Endothelial cell of umbilical vein (primary cell): ENCODE data around the gene PDE8B. TPM values are rescaled to one million over a fixed set of nuclear protein-coding genes. Genes with fewer than 3 reads are reported as not detected.

Experiments
- BruUV-seq: library from RNA; stranded (reverse); fragments of 400-500 nt; replicated peaks from 2 replicates; lab custom pipeline; 2021; lab: Mats Ljungman, UMichigan
- CTCF ChIA-PET: fragments of 300-600, 350-600 bp; sonication (Branson Sonifier 250); formaldehyde crosslinking; loops from one replicate; lab custom pipeline; 2021; ENCODE audit warnings: antibody characterized with exemption, inconsistent platforms; lab: Charles Lee
- POLR2A ChIA-PET: fragments of 300-600, 350-600 bp; sonication (Branson Sonifier 250); formaldehyde crosslinking; loops from one replicate; lab custom pipeline; 2021; ENCODE audit warnings: antibody characterized with exemption, inconsistent platforms; lab: Charles Lee
- DNase-seq: peaks from one replicate; pipeline ENCODE4 v3.0.0-alpha.2; 2011; ENCODE audit warnings: low read depth, low spot score
- FAIRE-seq: peaks from 2 replicates; lab custom pipeline; 2011; peaks lifted over from hg19 to GRCh38; lab: Jason Lieb, UNC
- H2AFZ ChIP-seq: 2 replicates; pipeline ENCODE4 v1.6.0; 2012; ENCODE audit warnings: low read depth, low read length, control low read depth, inconsistent platforms
- H3K27ac ChIP-seq: 2 replicates; pipeline ENCODE4 v1.5.1; 2011; ENCODE audit warnings: low read depth, mild to moderate bottlenecking, control low read depth, low read length, moderate library complexity; ENCODE audit not compliant: insufficient read depth
- H3K27me3 ChIP-seq, 2 experiments: 2 replicates each; pipeline versions ENCODE4 v1.6.0 to v1.6.1; 2011; ENCODE audit warnings: low read length in 2 of 2, mixed read lengths in 1 of 2; ENCODE audit not compliant: control insufficient read depth in 2 of 2, insufficient read depth in 2 of 2
- H3K36me3 ChIP-seq, 2 experiments: 2 replicates in 1 of 2; 3 replicates in 1 of 2; pipeline ENCODE4 v1.5.1; 2011; ENCODE audit warnings: low read length in 2 of 2, mild to moderate bottlenecking in 1 of 2, moderate library complexity in 1 of 2; ENCODE audit not compliant: control insufficient read depth in 2 of 2, insufficient read depth in 2 of 2; ENCODE audit errors: extremely low read depth in 1 of 2
- H3K4me1 ChIP-seq: 3 replicates; pipeline ENCODE4 v1.5.1; 2011; ENCODE audit warnings: mild to moderate bottlenecking, low read length; ENCODE audit not compliant: control insufficient read depth, insufficient read depth; ENCODE audit errors: extremely low read depth
- H3K4me2 ChIP-seq: 2 replicates; pipeline ENCODE4 v1.6.1; 2011; ENCODE audit warnings: low read length, control low read depth, mixed read lengths; ENCODE audit not compliant: insufficient read depth
- H3K4me3 ChIP-seq, 3 experiments: fragments of 200-600 bp in 1 of 3; sonication (generic), shearing (Covaris generic) in 1 of 3; replicated peaks in 1 of 3; 2 replicates each; pipeline ENCODE4 v1.5.1; 2011 to 2016; ENCODE audit warnings: control low read depth in 3 of 3, low read length in 3 of 3, mild to moderate bottlenecking in 2 of 3, inconsistent platforms in 1 of 3, low read depth in 1 of 3, moderate library complexity in 1 of 3; ENCODE audit not compliant: insufficient read depth in 1 of 3
- H3K79me2 ChIP-seq: 2 replicates; pipeline ENCODE4 v1.6.0; 2012; ENCODE audit warnings: low read length, inconsistent platforms; ENCODE audit not compliant: control insufficient read depth, insufficient read depth
- H3K9ac ChIP-seq: replicated peaks from 2 replicates; pipeline ENCODE3; 2011; ENCODE audit warnings: low read length, control low read depth; ENCODE audit not compliant: insufficient read depth; ENCODE audit errors: extremely low read depth
- H3K9me1 ChIP-seq: replicated peaks from 3 replicates; pipeline ENCODE4 v1.6.0; 2011; ENCODE audit warnings: mild to moderate bottlenecking, low read length; ENCODE audit not compliant: control insufficient read depth, insufficient read depth; ENCODE audit errors: extremely low read depth
- H3K9me3 ChIP-seq: replicated peaks from 2 replicates; pipeline ENCODE4 v1.5.1; 2012; ENCODE audit warnings: low read length, inconsistent platforms; ENCODE audit not compliant: control insufficient read depth, insufficient read depth
- H4K20me1 ChIP-seq: replicated peaks from 2 replicates; pipeline ENCODE3; 2011; ENCODE audit warnings: mild to moderate bottlenecking, low read length; ENCODE audit not compliant: control insufficient read depth, insufficient read depth; ENCODE audit errors: extremely low read depth
- EZH2 ChIP-seq: IDR thresholded peaks from 2 replicates; pipeline ENCODE4 v1.6.1; 2012; ENCODE audit warnings: borderline replicate concordance, low read depth, mild to moderate bottlenecking, moderate library complexity, low read length, inconsistent platforms; ENCODE audit not compliant: severe bottlenecking
- FOS ChIP-seq: IDR thresholded peaks from 2 replicates; pipeline ENCODE4 v1.6.1; 2011; ENCODE audit warnings: mild to moderate bottlenecking, low read length, moderate library complexity, borderline replicate concordance; ENCODE audit not compliant: insufficient read depth
- GATA2 ChIP-seq: IDR thresholded peaks from 2 replicates; pipeline ENCODE4 v1.7.0; 2011; ENCODE audit warnings: low read depth, mild to moderate bottlenecking, moderate library complexity, mixed read lengths, low read length; ENCODE audit not compliant: insufficient read length, insufficient read depth
- JUN ChIP-seq: IDR thresholded peaks from 2 replicates; pipeline ENCODE4 v1.6.1; 2011; ENCODE audit warnings: borderline replicate concordance, low read depth; ENCODE audit not compliant: insufficient read length, insufficient read depth
- MYC ChIP-seq: IDR thresholded peaks from one replicate; pipeline ENCODE4 v1.6.1; 2011; ENCODE audit warnings: mild to moderate bottlenecking, low read depth, low read length
- POLR2A ChIP-seq: IDR thresholded peaks from 2 replicates; pipeline ENCODE4 v1.6.1; 2012; ENCODE audit warnings: low read depth, mild to moderate bottlenecking, control low read depth, low read length
- POLR2AphosphoS5 ChIP-seq: IDR thresholded peaks from 2 replicates; pipeline ENCODE4 v1.6.1; 2012; ENCODE audit warnings: low read depth, mild to moderate bottlenecking, control low read depth, low read length, moderate library complexity; ENCODE audit not compliant: insufficient read depth
- dilution Hi-C: fragments of 300-500 bp; cut with MboI; formaldehyde crosslinking; loops from one replicate; pipeline ENCODE4 v1.15.0; 2019; ENCODE audit warnings: low sequenced_read_pairs; ENCODE audit not compliant: extremely low pct_ligation_motif_present
- intact Hi-C: fragments of 100-400 bp; cut with micrococcal nuclease; formaldehyde crosslinking; loops from one replicate; pipeline ENCODE4 v1.10.0; 2022
- polyA plus RNA-seq, 4 experiments: library from polyadenylated mRNA; depleted of rRNA in 3 of 4; stranded (reverse) in 3 of 4; unstranded in 1 of 4; fragments of >200 nt; gene quantifications; 2 replicates each; pipeline versions ENCODE4 v1.2.1 to v1.2.3, GENCODE V29; 2011 to 2012; ENCODE audit warnings: missing spikeins in 1 of 4
- total RNA-seq: library from RNA; stranded (reverse); gene quantifications from 2 replicates; pipeline ENCODE4 v1.2.3, GENCODE V29; 2021
- TF ChIP-seq, protein P1 (sequence below): IDR thresholded peaks from 2 replicates; pipeline ENCODE4 v1.6.1; 2011; ENCODE audit not compliant: insufficient read depth, insufficient read length
- TF ChIP-seq, protein P2 (sequence below), 2 donors: IDR thresholded peaks; 1 replicate in 1 of 2; 2 replicates in 1 of 2; pipeline ENCODE4 v1.5.1; 2011; ENCODE audit warnings: low read length in 2 of 2, mild to moderate bottlenecking in 2 of 2, moderate library complexity in 2 of 2, control low read depth in 1 of 2, inconsistent platforms in 1 of 2, low read depth in 1 of 2; ENCODE audit not compliant: insufficient read depth in 1 of 2; ENCODE audit errors: extremely low read depth in 1 of 2

The PDE8B gene
- total and polyA plus RNA-seq, 2 donors (not counting 3 experiments of a cell fraction or from before 2014, with no cell fraction given), result not detected

- DNase-seq, result no peak
- no peak for FAIRE-seq
- TF ChIP-seq JUN (no peak), POLR2AphosphoS5 (no peak), EZH2 (no peak), POLR2A (no peak), FOS (no peak), MYC (no peak), GATA2 (no peak)
- TF ChIP-seq, protein P1, sequence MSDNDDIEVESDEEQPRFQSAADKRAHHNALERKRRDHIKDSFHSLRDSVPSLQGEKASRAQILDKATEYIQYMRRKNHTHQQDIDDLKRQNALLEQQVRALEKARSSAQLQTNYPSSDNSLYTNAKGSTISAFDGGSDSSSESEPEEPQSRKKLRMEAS, result no peak
- TF ChIP-seq, protein P2, sequence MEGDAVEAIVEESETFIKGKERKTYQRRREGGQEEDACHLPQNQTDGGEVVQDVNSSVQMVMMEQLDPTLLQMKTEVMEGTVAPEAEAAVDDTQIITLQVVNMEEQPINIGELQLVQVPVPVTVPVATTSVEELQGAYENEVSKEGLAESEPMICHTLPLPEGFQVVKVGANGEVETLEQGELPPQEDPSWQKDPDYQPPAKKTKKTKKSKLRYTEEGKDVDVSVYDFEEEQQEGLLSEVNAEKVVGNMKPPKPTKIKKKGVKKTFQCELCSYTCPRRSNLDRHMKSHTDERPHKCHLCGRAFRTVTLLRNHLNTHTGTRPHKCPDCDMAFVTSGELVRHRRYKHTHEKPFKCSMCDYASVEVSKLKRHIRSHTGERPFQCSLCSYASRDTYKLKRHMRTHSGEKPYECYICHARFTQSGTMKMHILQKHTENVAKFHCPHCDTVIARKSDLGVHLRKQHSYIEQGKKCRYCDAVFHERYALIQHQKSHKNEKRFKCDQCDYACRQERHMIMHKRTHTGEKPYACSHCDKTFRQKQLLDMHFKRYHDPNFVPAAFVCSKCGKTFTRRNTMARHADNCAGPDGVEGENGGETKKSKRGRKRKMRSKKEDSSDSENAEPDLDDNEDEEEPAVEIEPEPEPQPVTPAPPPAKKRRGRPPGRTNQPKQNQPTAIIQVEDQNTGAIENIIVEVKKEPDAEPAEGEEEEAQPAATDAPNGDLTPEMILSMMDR (IDR thresholded peaks at IDR 0.05; ENCODE audit: extremely low read depth in 1 of 2, insufficient read depth in 1 of 2, low read depth in 1 of 2, low read length in 2 of 2), result no peak
- Histone ChIP-seq H3K9ac (no peak overlapping the region), H3K4me2 (no peak overlapping the region), H3K27ac (no peak overlapping the region), H3K36me3 (no peaks in the 10 kb centered on the region), H3K9me3 (no peaks in the 10 kb centered on the region), H3K27me3 (peaks cover 0 to 11% of the 10 kb centered on the region in 2 experiments), H3K4me1 (no peaks in the 10 kb centered on the region), H3K79me2 (no peaks in the 10 kb centered on the region), H3K4me3 (no peak overlapping the region), H2AFZ (no peak overlapping the region), H3K9me1 (no peaks in the 10 kb centered on the region), H4K20me1 (no peaks in the 10 kb centered on the region)
- dilution Hi-C loops (no loop called here), intact Hi-C loops (no loop called here)
- BruUV-seq, result no TSS peak
- CTCF ChIA-PET, result interaction anchor here (1.0 to 2.1 kb wide), 2 partner anchors 14 to 33 kb away, joined by 4 to 6 read pairs; no protein-coding TSS in a partner anchor
- POLR2A ChIA-PET, result interaction anchor here (0.6 kb wide), 1 partner anchor 10 kb away, joined by 3 read pairs; no protein-coding TSS in a partner anchor
Observed at GRCh38 chr5:77333451-77334123, 123.1 kb downstream of the PDE8B start.
